UCSD-AML1 (cell line): ENCODE measurements around the gene FAR2.
"Not testable (repeated sequence)": the region's sequence is repeated elsewhere in the genome, so short reads cannot be mapped to it uniquely, and the experiment has no call there.

Experiments used
- DNase-seq: peaks from one replicate; lab custom pipeline; 2025; ENCODE audit not compliant: unreplicated experiment; lab: John Stamatoyannopoulos, UW

FAR2 gene

GRCh38 chr12:29152223-29152868, 3.3 kb downstream of the FAR2 start:
- no peak for DNase-seq

DNA sequence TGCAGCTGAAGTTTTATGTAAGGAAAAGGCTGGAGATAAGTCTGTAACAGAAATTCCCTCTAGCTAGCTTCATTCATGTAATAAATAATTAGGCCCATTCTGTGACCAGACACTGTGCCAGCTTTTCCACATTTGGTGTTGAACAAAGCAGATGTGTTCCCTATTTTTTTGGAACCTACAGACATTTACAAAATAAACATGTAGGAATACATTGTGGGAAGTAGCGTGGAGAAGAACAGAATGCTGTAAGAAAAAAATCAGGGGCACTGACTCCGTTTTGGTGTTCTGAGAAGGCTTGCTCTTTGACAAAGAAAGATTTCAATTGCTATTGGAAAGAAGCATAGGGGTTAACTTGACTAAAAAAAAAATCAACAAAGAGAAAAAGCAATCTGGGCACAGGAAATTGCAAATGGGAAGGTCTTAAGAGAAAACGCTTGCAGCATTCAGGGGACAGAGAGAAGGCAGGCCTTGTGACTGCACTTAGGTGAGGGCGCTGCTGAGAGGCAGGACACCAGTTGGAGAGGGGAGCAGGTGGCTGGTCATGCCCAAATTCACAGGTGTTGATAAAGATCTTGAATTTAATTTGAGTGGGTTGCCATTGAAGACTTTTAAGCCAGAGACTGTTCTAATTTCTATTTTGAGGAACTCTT, 4.0 kb downstream of the FAR2 start:
- no peak for DNase-seq

DNA sequence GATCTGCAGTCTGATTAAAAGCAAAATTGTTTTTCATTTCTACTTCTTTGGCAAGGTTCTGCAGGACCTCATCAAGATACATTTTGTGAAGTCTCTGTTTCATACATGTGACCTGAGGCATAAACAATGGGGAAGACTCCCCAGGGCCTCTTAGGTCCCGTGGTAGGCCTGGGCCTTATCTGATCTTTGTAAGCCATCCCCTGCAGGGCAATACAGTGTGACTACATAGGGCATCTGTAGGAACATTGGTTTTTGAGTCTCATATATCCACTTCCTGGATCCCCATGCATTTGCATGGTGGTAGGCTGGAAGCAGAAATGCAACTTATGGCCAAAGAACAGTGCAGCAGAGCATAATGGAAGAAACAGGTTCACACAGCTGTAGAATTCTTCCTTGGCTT, 6.0 kb downstream of the FAR2 start:
- DNase-seq: no peak

DNA sequence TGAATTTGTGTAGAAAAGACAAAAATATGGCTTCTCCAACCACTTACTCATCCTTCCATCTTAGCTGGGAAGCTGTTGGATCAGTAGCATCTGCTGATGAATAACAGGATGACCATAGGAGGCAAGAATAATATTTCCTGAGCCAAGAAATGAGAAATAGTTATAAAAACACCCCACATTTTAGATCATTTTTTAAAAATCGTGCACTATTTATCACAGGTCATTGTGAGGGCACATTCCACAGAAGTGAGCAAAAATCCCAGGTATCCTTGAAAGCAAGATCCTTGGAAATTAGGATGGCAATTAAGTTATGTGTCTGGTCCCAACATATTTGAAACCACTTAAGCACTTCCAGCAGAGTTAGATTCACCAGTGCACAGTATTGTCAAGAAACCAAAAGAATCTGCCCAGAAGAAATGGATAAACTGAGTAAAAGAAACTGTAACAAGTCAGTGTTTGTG, 8.4 kb downstream of the FAR2 start:
- DNase-seq: no peak

- DNase-seq: peak; percentile 16
Observed at GRCh38 chr12:29158115-29158763, 9.2 kb downstream of the FAR2 start.

DNA sequence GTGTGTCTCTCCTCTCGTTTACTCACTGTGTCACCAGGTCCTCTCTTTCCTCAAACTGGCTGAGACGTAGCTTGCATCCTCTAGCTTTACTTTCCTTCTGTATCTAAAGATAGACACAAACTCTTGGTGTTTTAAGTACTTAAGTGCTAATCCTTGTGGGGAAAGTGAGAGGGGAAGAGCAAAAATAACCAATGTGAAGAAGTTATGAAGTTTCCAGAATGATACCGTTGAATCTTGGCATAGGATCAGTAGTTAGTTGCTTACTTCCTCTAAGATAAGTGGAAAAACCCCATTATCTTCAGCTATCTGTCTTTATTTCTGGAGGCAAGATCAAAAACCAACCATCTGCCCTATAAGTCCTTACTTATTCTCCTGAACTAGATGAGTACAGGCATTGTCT, 10.6 kb downstream of the FAR2 start:
- no peak for DNase-seq

DNA sequence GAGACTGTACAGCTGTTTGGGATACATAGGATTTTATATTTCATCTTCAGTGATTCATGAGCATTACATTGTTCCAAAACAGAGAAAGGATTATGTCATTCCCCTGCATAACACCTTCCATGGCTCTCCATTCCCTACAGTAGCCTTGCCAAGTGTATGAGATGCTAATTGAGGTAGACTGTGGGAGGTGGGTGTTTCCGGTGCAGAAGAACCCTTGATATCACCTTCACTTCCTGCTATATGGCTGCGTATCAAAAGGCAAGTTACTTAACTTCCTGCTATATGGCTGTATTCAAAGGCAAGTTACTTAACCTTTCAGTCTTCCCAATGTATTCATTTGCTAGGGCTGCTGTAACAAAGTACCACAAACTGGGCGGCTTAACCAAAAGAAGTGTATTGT, 11.2 kb downstream of the FAR2 start:
- no peak for DNase-seq

GRCh38 chr12:29163146-29163545, 14.1 kb downstream of the FAR2 start:
- DNase-seq: no peak

- no peak for DNase-seq
Observed at GRCh38 chr12:29164477-29165393, 15.7 kb downstream of the FAR2 start.

DNA sequence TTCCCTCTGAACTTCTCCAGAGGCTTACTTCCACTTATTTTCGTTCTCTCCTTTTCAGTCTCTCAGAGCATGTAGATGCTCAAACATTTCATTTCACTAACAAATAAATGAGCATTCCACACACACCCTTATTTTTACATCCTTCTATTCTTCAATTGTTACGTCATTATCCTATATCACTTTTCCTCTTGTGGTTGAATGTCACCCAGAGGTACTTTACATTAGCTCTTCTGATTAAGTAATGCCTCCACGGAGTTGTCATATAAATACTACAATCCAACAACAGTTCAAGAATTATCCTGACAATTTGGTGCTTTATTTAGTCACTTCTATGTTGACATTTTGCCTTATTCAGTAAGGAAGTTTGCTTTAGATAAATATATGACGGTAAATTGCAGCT, 18.4 kb downstream of the FAR2 start:
- DNase-seq: no peak

DNA sequence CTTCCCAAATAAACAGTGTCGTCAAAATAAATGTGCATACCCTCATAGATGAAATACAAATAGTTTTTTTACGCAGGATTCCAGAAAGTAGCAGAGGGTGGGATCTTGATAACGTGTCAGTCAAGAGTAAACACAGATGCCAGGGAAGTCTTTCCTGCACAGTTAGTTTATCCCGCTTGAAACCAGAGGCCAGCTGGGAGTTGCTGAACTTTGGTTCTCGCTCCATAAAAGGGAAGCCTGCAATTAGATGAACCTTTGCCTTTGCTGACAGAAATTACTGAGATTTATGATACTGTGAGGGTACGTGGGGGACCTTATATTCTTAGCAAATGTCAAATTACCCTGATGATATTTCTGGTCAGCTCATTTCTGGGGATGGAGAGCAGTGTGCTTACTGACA, 18.9 kb downstream of the FAR2 start:
- no peak for DNase-seq

DNA sequence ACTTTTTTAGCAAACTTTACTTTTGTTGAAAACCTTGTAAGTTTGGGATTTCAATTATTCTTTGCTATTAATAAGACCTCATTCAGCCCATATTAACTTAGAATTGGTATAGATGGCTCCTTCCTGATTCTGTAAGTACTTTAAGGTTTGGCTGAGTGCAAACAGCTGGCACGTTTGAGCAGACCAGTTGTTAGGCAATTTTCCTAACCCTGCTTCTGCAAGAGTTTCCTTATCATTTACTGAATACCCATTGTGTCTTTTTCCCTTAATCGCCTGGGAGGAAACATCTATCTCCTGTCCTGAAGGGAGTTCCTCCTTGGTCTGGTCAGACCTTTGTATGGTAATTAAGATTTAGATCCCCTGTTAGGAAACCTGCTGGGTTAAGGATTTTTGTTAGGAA, 20.9 kb downstream of the FAR2 start:
- DNase-seq: not testable (repeated sequence)

DNA sequence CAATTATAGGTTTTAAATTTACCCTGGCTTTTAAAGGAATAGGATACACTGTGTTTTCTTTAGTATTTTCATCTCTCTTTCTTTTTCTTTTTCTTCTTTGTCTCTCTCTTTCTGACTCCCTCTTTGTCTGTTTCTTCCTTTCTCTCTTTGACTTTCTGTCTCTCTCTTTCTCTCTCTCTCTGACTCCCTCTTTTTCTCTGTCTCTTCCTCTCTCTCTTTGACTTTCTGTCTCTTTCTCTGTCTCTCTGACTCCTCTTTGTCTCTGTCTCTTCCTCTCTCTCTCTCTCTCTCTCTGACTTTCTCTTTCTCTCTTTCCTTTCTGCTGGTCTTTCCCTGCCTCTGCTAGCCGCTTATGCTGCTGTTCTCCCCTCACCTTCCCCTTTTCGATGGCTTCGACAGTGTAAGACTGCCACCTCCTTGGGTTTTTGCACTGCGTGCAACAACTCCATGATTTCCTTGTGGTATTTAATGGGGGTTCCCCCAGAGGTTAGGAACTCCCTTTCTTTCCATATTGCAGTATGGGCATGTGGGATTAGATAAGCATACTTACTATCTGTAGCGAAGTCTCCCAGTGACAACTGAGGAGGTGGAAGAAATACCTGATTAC, 21.5 kb downstream of the FAR2 start:
- DNase-seq: not testable (repeated sequence)

DNA sequence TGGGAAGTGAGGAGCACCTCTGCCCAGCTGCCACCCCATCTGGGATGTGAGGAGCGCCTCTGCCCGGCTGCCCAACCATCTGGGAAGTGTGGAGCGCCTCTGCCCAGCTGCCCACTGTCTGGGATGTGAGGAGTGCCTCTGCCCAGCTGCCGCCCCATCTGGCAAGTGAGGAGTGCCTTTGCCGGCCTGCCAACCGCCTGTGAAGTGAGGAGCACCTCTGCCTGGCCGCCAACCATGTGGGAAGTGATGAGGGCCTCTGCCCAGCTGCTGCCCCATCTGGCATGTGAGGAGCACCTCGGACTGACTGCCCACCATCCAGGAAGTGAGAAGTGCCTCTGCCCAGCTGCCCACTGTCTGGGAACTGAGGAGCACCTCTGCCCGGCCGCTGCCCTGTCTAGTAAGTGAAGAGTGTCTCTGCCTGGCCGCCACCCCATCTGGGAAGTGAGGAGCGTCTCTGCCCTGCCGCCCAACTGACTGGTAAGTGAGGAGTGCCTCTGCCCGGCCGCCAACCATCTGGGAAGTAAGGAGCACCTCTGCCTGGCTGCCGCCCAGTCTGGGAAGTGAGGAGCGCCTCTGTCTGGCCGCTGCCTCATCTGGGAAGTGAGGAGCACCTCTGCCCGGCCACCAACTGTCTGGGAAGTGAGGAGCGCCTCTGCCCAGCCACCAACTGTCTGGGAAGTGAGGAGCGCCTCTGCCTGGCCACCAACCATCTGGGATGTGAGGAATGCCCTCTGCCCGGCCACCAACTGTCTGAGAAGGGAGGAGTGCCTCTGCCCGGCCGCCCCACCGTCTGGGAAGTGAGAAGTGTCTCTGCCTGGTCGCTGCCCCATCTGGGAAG, 22.6 kb downstream of the FAR2 start:
- DNase-seq: no peak

GRCh38 chr12:29176941-29177340, 27.9 kb downstream of the FAR2 start:
- no peak for DNase-seq

- not testable (repeated sequence) for DNase-seq
Observed at GRCh38 chr12:29182247-29182646, 33.2 kb downstream of the FAR2 start.

DNA sequence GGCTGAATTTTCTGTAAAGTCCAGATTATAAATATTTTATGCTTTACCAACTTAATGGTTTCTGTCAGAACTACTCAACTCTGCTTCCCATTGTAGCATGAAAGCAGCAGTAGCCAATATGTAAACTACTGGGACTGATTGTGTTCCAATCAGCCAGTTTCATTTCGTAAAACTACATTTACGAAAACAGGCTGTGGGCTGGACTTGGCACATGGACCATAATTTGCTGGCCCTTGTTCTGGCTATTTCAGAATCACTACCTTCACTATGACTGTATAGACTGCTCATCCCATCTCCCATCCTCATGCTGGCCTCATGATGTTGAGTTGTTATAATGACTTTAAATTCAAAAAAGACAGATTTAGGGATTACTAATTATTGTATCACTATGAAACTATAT, 38.7 kb downstream of the FAR2 start:
- no peak for DNase-seq

- no peak for DNase-seq
Observed at GRCh38 chr12:29191267-29191850, 42.3 kb downstream of the FAR2 start.

- DNase-seq: no peak
Observed at GRCh38 chr12:29198901-29199300, 49.8 kb downstream of the FAR2 start.

GRCh38 chr12:29200586-29200985, 51.5 kb downstream of the FAR2 start:
- no peak for DNase-seq
